Fibroblast of skin of left quadriceps (primary cell): ENCODE measurements around the gene CDX2.

ENCODE experiments used
- DNase-seq, 2 experiments: peaks; one replicate each; pipeline ENCODE4 v3.0.0-alpha.2; 2013; ENCODE audit warnings: low read depth in 2 of 2

The CDX2 gene

GRCh38 chr13:27928805-27929753 is 40.0 kb downstream of the CDX2 start:
- DNase-seq = no peak

- no peak for DNase-seq
These were observed 40.7 kb downstream of the CDX2 start for GRCh38 chr13:27928353-27928804.

GRCh38 chr13:27927444-27928352 is 41.4 kb downstream of the CDX2 start:
- no peak for DNase-seq

GRCh38 chr13:27926644-27927434 is 42.3 kb downstream of the CDX2 start:
- no peak for DNase-seq

GRCh38 chr13:27925220-27925991 is 43.7 kb downstream of the CDX2 start:
- no peak for DNase-seq

- DNase-seq = no peak
These were observed 44.5 kb downstream of the CDX2 start for GRCh38 chr13:27924529-27925141.

- DNase-seq = no peak
These were observed 45.2 kb downstream of the CDX2 start for GRCh38 chr13:27923794-27924528.

- no peak for DNase-seq
These were observed 46.1 kb downstream of the CDX2 start for GRCh38 chr13:27922883-27923612.

GRCh38 chr13:27921961-27922882 is 46.9 kb downstream of the CDX2 start:
- DNase-seq = no peak

GRCh38 chr13:27921421-27921960 is 47.6 kb downstream of the CDX2 start:
- DNase-seq = no peak

GRCh38 chr13:27920677-27921420 is 48.3 kb downstream of the CDX2 start:
- no peak for DNase-seq

GRCh38 chr13:27919934-27920676 is 49.0 kb downstream of the CDX2 start, which contains the start of gene PDX1:
Gene PDX1, plus strand, starts transcription at chr13:27920000. Its CDS starts 139 bp downstream, at chr13:27920139.
- no peak for DNase-seq

GRCh38 chr13:27919659-27919933 is 49.5 kb downstream of the CDX2 start:
- DNase-seq = no peak

GRCh38 chr13:27918918-27919658 is 50.0 kb downstream of the CDX2 start:
- DNase-seq = no peak
